ENCODE results near the gene PPP1R10.

GRCh38 chr6:30573113-30573512, 43.9 kb downstream of the PPP1R10 start:
- TF ChIP-seq CTCF (IDR thresholded peaks at IDR 0.05) (no peak), POLR2A (IDR thresholded peaks at IDR 0.05) (no peak)

All from thyroid gland (tissue), 4 donors.